HG02840 (cell line): ENCODE measurements around the gene RMND5B.

ENCODE experiments used
- ATAC-seq: cut with Tn5 transposase; IDR thresholded peaks from one replicate; pipeline ENCODE4 v1.9.1; 2021; ENCODE audit warnings: mild to moderate bottlenecking, moderate library complexity, moderate number of reproducible peaks; ENCODE audit not compliant: unreplicated experiment, low FRiP score

RMND5B gene

DNA sequence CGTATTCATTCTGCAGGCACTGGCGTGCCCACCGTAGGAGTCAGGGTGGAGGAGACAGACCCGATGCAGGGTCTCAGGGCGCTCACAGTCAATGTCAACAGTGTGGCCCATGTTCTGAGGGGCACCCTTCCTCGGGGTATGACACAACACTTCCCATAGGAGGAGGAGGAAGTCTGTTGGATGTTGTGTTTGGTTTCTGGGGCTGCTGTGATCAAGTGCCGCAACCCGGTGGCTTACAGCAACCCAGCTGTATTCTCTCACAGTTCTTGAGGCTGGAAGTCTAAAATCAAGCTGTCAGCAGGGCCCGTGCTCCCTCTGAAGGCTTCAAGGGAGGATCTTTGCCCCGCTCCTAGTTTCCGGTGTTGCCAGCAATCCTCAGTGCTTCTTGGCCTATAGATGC, 67.9 kb downstream of the RMND5B start:
- no peak for ATAC-seq

- no peak for ATAC-seq
These were observed 69.0 kb downstream of the RMND5B start for GRCh38 chr5:178199581-178200434.
